Measurements from ENCODE around the gene AFAP1.

The AFAP1 gene

GRCh38 chr4:7976025-7976424, 36.4 kb upstream of the AFAP1 start:
- TF ChIP-seq SIN3A (IDR thresholded peaks at IDR 0.05; ENCODE audit: borderline replicate concordance, insufficient read depth, low read length) = no peak
- TF ChIP-seq TAF1 (IDR thresholded peaks at IDR 0.05; ENCODE audit: borderline replicate concordance, insufficient read depth, low read length) = no peak
- TF ChIP-seq FOXP2 (optimal IDR thresholded peaks at IDR 0.05; ENCODE audit: borderline replicate concordance, extremely low read depth, extremely low read length, insufficient read depth) = no peak
- TF ChIP-seq POLR2AphosphoS5 (IDR thresholded peaks at IDR 0.05; ENCODE audit: low read depth, low read length) = no peak
- TF ChIP-seq REST (IDR thresholded peaks at IDR 0.05; ENCODE audit: insufficient read depth in 1 of 2, low read depth in 2 of 2, low read length in 2 of 2) = no peak

- TF ChIP-seq POLR2AphosphoS5 (IDR thresholded peaks at IDR 0.05; ENCODE audit: low read depth, low read length) (no peak), TAF1 (IDR thresholded peaks at IDR 0.05; ENCODE audit: borderline replicate concordance, insufficient read depth, low read length) (no peak), REST (IDR thresholded peaks at IDR 0.05; ENCODE audit: insufficient read depth in 1 of 2, low read depth in 2 of 2, low read length in 2 of 2) (no peak), SIN3A (IDR thresholded peaks at IDR 0.05; ENCODE audit: borderline replicate concordance, insufficient read depth, low read length) (no peak), FOXP2 (optimal IDR thresholded peaks at IDR 0.05; ENCODE audit: borderline replicate concordance, extremely low read depth, extremely low read length, insufficient read depth) (no peak)
These were observed 34.8 kb upstream of the AFAP1 start for GRCh38 chr4:7974425-7974824.

- TF ChIP-seq FOXP2 (optimal IDR thresholded peaks at IDR 0.05; ENCODE audit: borderline replicate concordance, extremely low read depth, extremely low read length, insufficient read depth) (no peak), REST (IDR thresholded peaks at IDR 0.05; ENCODE audit: insufficient read depth in 1 of 2, low read depth in 2 of 2, low read length in 2 of 2) (no peak), POLR2AphosphoS5 (IDR thresholded peaks at IDR 0.05; ENCODE audit: low read depth, low read length) (no peak), TAF1 (IDR thresholded peaks at IDR 0.05; ENCODE audit: borderline replicate concordance, insufficient read depth, low read length) (no peak)
These were observed 33.9 kb upstream of the AFAP1 start for GRCh38 chr4:7973545-7973981.

- TF ChIP-seq FOXP2 (optimal IDR thresholded peaks at IDR 0.05; ENCODE audit: borderline replicate concordance, extremely low read depth, extremely low read length, insufficient read depth) = no peak
These were observed 32.3 kb upstream of the AFAP1 start for GRCh38 chr4:7971881-7972500.

- TF ChIP-seq POLR2AphosphoS5 (IDR thresholded peaks at IDR 0.05; ENCODE audit: low read depth, low read length) = no peak
- no peak for TF ChIP-seq SIN3A (IDR thresholded peaks at IDR 0.05; ENCODE audit: borderline replicate concordance, insufficient read depth, low read length)
- TF ChIP-seq REST (IDR thresholded peaks at IDR 0.05; ENCODE audit: insufficient read depth in 1 of 2, low read depth in 2 of 2, low read length in 2 of 2) = no peak
- TF ChIP-seq FOXP2 (optimal IDR thresholded peaks at IDR 0.05; ENCODE audit: borderline replicate concordance, extremely low read depth, extremely low read length, insufficient read depth) = no peak
- no peak for TF ChIP-seq TAF1 (IDR thresholded peaks at IDR 0.05; ENCODE audit: borderline replicate concordance, insufficient read depth, low read length)
These were observed 31.5 kb upstream of the AFAP1 start for GRCh38 chr4:7971159-7971631.

Measured in PFSK-1 (cell line).